Fibroblast of villous mesenchyme (primary cell): ENCODE data around the gene WDFY4. TPM values are rescaled to one million over a fixed set of nuclear protein-coding genes. Genes with fewer than 3 reads are reported as not detected.

Source experiments
- DNase-seq: peaks from one replicate; pipeline ENCODE4 v3.0.0-alpha.2; 2010; ENCODE audit warnings: low read depth
- H3K4me3 ChIP-seq: 2 replicates; pipeline ENCODE4 v1.5.1; 2011; ENCODE audit warnings: low read depth, mild to moderate bottlenecking, low read length
- CTCF ChIP-seq: IDR thresholded peaks from 2 replicates; pipeline ENCODE4 v1.5.1; 2012; ENCODE audit warnings: low read depth, mild to moderate bottlenecking, low read length; ENCODE audit not compliant: insufficient read depth
- total RNA-seq: library from RNA; depleted of rRNA; stranded (reverse); fragments of >200 nt; gene quantifications from 2 replicates; pipeline ENCODE4 v1.2.3, GENCODE V29; 2012

WDFY4 gene
- total RNA-seq, 1 donor = not detected

GRCh38 chr10:48813291-48813690 is 128.6 kb downstream of the WDFY4 start:
- TF ChIP-seq CTCF = no peak
- H3K4me3 ChIP-seq = no peak overlapping the region
- no peak for DNase-seq

- no peak overlapping the region for H3K4me3 ChIP-seq
- DNase-seq = no peak
- TF ChIP-seq CTCF = no peak
Measured at GRCh38 chr10:48813825-48814224, 129.2 kb downstream of the WDFY4 start.

GRCh38 chr10:48814933-48815332 is 130.3 kb downstream of the WDFY4 start:
- TF ChIP-seq CTCF = no peak
- DNase-seq = no peak
- no peak overlapping the region for H3K4me3 ChIP-seq

GRCh38 chr10:48817141-48817540 is 132.5 kb downstream of the WDFY4 start:
- TF ChIP-seq CTCF = no peak
- DNase-seq = no peak
- H3K4me3 ChIP-seq = no peak overlapping the region

- no peak for TF ChIP-seq CTCF
- H3K4me3 ChIP-seq = no peak overlapping the region
- DNase-seq = no peak
Measured at GRCh38 chr10:48818081-48818480, 133.4 kb downstream of the WDFY4 start.

- H3K4me3 ChIP-seq = no peak overlapping the region
- no peak for TF ChIP-seq CTCF
- DNase-seq = no peak
Measured at GRCh38 chr10:48818861-48819520, 134.3 kb downstream of the WDFY4 start.

GRCh38 chr10:48819783-48820182 is 135.1 kb downstream of the WDFY4 start:
- DNase-seq = no peak
- no peak overlapping the region for H3K4me3 ChIP-seq
- no peak for TF ChIP-seq CTCF
